Measurements from ENCODE around the gene RFTN1. TPM values are rescaled to one million over a fixed set of nuclear protein-coding genes. Genes with fewer than 3 reads are reported as not detected.

RFTN1 gene
- total RNA-seq, 1 experiment from 2014 or later = 0.15 TPM

DNA sequence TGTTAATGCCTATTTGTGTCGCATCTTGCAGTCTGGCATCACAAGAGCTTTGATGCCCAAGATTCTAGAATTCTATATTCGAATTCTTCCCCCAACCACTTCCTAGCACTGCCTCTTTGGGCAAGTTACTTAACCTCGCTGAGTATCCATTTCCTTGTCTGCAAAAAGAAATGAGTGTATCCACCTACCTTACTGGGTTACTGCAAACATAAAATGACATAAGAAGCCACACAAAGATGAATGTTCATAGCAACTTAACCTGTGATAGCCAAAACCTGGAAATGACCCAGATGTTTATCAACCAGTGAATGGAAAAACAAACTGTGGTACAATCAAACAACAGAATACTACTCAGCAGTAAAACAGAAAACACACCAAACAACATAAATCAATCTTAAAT, 24.9 kb downstream of the RFTN1 start:
- no peak for DNase-seq (ENCODE audit: extremely low read depth, low read depth)

DNA sequence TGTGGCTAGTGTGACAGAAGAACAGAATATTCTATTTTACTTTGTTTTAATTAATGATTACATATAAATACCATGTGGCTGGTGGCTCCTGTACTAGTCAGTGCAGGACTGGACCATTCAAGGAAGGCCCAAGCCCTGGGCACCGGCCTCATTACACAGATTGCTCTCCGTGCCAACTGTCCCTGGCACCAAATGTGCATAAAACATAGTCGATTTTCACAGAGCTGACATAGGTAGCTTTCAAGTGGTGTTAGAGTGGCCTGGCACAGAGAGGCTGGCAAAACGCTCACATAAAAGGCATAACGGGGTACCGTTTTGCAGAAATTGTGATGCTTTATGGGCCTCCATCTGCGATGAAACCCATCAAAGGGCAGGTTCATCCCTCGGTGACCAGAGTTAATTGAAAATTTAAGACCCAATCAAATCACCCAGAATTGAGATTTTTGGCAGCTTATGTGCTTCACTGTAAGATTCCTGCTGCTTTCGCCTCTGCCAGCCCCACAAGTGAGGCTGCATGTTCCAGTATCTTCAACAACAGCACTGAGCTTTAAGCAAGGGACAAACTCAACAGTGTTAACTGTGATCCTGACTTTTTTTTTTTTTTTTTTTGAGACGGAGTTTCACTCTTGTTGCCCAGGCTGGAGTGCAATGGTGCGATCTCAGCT, 25.9 kb downstream of the RFTN1 start:
- no peak for DNase-seq (ENCODE audit: extremely low read depth, low read depth)

DNA sequence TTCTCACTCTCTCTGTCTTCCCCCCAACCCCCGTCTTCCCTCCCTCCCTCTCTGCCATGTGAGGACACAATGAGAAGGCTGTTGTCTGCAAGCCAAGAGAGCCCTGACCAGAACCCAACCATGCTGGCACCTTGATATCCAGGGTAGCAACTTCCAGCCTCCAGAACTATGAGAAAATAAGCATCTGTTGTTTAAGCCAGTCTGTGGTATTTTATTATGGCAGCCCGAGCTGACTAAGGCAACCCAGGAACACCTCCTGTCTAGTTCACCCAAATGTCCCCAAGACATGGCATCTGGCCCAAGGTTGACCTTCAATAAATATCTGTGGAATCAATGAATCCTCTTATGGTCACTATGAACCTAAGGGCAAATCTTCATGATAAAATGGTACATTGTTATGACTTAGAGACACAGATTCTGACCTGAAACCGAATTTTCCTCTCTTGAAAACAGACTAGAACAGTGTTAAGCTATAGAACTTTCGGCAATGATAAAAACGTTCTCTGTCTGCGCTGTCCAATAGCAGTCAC, 26.5 kb downstream of the RFTN1 start:
- no peak for DNase-seq (ENCODE audit: extremely low read depth, low read depth)

DNA sequence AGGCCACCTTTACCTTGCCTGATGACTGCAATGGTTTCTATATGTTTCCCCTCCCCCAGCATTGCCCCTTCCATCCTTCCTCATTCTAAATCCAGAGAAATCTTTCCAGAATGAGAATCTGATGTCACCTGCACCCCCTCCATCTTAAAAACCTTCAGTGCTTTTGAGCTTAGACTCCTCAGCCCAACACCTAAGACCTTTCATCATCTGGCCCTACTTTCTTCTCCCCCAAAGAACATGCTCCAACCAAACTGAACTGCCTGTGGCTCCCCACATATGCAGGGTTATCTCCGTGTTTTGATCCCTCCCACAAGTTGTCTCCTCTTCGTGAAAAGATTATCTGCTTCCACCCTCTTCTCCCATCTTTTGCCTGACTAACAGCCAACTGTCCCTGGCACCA, 27.3 kb downstream of the RFTN1 start:
- no peak for DNase-seq (ENCODE audit: extremely low read depth, low read depth)

DNA sequence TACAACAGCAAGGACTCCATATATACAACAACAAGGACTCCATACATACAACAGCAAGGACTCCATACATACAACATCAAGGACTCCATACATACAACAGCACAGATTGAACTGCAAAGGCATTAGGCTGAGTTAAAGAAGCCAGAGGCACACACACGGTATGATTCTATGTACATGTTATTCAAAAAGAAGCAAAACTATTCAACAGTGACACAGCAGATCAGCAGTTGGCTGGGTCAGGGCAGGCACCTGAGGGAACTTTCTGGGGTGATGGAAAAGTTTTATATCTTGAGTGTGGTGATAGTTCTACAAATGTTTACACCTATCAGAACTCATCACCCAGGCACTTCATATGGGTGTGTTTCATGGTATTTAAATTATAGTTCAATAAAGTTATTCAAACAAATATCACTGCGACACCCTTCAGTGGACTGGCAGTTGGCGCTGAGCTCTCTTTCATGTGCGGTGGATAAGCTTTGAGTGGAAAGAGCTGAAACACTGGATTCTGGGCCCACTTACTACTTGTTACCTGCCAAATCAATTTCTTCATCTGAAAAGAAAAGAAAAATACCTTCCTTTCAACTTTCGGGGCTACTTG, 28.0 kb downstream of the RFTN1 start:
- DNase-seq (ENCODE audit: extremely low read depth, low read depth) = no peak

DNA sequence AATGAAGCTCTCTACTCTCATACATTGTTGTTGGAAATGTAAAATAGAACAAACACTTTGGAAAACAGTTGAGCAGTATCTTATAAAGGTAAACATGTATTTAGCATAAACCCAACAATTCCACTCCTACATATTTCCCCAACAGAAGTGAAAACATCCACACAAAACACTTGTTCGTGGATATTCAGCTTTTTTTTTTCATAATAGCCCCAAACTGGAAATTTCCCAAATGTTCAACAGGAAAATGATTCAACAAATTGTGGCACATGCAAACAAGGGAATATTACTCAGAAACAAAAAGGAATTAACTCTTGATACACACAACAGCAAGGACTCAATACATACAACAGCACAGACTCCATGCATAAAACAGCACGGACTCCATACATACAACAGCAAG, 28.5 kb downstream of the RFTN1 start:
- no peak for DNase-seq (ENCODE audit: extremely low read depth, low read depth)

DNA sequence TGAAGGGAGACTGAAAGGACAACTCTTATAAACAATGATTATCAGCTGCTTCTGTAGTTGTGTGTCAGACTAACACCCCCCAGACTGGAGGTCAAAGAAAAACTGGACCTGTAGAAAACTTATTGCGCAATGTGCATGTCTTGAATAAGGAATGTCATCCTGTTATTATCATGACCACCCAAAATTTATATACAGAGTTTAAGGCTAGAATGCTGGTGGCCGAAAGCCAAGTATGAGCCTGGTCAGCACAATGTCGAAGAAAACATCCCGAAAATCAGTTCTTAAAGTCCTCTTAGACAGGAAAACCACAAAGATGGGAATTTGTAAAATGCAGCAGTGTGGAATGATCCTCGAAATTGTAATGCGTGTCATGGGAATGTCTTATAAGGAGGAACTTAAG, 29.3 kb downstream of the RFTN1 start:
- DNase-seq (ENCODE audit: extremely low read depth, low read depth) = no peak

DNA sequence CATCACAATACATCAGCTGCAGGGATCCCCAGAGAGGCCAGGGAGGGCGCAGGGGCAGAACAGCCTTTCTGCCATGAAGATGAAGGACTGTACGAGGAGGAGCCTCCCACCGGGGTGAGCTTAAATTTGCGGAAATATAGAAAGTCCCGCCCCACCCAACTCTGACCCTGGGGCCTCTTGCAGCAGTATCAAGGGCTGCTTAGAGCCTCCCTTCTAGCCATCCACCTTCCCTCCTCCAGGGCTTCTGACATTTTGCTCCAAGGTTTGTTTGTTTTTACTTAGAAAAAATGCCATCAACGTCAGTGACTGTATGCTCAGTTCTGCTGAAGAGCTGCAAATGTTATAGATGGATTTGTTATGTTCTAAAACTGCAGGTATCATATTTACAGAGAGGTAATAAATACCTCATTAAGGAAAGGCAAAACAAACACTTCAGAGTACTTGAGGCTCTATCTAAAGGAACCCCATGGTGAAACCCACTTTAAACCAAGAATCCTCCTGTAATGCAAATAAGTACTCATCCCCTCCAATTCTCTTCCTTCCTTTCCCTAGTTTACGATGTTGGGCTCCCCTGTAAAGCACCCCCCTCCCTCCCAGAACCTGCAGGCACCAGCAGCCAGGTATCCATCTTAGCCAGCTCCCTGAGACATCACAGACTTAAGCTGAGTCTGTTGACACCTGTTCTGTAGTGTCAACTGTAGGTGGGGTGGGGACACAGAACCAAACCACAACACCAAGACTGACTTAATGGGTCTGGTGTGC, 30.5 kb downstream of the RFTN1 start:
- DNase-seq (ENCODE audit: extremely low read depth, low read depth) = no peak

DNA sequence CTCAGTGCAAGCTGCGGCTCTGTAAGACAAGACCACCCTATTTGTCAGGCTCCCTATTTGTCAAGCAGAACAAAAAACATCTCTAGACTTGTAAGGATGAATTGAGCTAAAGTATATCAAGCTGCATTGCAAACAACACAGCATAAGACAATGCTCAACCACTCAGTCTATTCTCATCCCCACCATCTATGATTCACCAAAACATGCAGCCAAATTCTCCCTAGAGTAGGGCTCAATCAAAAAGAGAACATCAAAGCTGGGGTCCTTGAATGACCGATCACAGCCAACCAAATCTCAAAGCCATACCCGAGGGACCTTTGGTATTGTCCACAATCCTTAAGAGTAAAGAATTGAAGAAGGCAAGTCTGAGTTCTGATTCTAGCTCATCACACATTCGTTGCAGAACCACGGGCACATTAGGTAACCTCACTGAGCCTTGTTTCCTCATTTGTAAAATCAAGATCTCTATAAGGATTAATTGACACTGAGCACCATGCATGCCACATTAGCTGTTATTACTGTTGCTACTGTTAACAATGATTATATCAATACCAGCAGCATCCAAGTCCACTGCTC, 31.2 kb downstream of the RFTN1 start:
- no peak for DNase-seq (ENCODE audit: extremely low read depth, low read depth)

DNA sequence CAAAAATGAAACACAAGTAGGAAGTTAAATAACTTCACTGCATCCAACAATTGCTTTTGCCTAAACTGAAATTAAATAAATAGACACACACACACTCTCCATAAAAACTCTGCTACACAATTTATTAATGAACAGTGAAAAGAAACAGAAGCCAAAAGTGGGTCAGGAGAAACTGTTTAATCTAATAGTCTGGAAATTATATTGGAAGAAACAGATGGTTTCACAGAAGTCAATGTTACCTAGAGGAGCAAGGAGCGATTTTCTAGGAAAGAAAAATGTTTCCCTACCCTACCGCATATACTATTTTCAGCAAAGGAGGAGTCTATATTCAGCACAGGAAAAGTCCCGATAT, 32.0 kb downstream of the RFTN1 start:
- no peak for DNase-seq (ENCODE audit: extremely low read depth, low read depth)

DNA sequence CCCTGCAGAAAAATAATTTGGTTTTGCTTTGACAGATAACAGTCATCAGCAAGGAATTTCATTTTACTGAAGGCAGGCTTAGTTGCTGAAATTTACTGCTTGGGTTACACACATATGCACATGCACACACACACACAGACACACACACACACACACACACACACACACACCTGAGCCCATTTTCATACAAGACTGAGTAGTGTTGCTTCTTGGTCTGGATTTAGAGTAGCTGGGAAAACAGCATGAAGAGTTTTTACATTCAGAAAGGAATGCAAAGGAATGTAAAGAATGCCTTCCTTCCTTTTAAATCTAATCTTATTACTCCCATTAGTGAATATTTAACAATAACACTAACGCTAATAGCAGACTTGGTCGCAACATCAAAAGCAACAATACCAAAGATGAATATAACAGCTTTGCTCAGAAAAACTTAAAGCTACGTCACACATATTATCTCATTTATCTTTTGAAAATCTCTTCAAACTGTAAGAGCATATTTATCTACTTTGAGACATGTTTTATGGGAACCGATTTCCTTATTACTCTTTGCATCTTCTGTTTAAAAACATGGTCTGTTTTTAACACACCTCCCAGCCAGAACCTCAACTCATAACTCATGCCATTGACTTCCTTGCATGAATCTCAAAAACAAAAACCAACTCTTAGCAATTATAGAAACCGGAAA, 32.5 kb downstream of the RFTN1 start:
- no peak for DNase-seq (ENCODE audit: extremely low read depth, low read depth)

DNA sequence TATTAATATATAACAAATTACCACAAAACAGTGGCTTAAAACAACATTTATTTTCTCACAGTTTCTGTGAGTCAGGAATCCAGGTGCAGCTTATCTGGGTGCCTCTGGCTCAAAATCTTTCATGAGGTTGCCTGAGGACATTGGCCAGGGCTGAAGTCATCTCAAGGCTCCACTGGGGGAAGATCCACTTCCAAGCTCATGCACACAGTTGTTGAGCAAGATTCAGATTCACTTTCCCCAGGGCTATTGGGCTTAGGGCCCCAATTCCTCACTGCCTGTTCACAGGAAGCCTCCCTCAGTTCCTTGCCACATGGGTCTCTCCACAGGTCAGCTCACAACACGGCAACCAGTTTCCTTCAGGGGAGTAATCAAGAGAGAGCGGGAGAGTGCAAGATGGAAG, 35.0 kb downstream of the RFTN1 start:
- DNase-seq (ENCODE audit: extremely low read depth, low read depth) = no peak

DNA sequence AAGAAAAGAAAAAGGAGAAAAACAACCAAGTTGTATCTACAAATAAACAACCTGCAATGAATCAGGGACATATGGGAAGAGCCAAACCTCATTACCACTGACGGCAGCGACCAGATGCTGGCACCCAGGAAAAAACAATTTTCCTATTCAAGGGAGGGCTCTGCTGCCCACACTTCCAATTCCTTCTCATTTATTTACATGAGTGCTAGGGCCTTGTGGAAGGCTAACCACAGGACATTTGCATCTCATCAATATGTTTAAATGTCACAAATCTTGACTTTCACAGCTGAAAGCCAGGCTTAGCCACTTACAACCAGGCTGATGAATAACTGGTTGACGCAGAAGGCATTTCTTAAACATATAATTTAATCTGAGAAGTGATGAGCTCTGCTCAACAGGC, 36.0 kb downstream of the RFTN1 start:
- DNase-seq (ENCODE audit: extremely low read depth, low read depth) = no peak

DNA sequence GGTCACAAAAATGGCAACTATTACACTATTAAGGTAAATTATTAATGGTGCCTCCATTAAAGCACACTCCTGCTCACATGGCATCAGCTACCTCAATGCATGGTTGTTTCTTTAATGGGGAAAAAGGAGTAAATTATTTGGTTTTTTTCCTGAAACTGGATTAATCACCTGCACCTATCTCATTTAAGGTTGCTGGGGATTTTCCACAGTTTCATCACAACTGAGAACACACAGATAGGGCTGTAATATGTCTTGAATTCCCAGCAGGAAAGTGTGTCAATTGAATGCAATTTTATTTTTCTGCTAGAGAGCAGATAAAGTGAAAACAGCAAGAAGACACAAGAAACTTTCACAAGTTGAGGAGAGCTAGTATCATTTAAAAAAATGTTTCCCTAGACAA, 36.4 kb downstream of the RFTN1 start:
- no peak for DNase-seq (ENCODE audit: extremely low read depth, low read depth)

DNA sequence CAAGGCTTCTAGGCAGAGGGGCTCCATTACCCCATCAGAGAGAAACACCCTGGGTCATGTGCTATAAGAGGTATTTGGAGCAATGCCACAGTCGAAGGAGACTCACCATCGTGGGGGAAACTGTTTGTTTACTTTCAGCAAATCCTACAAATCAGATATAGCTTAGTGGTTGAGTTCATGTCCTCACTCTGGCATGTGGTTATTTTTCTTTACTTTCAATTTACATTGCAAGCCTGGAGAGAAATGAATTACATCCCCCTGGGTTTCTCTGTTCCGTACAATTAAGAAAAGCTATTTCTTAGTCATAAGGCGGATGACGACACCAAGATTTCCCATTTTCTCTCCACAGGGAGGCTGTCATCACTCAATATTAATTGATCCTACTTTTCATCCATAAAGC, 36.9 kb downstream of the RFTN1 start:
- DNase-seq (ENCODE audit: extremely low read depth, low read depth) = no peak

DNA sequence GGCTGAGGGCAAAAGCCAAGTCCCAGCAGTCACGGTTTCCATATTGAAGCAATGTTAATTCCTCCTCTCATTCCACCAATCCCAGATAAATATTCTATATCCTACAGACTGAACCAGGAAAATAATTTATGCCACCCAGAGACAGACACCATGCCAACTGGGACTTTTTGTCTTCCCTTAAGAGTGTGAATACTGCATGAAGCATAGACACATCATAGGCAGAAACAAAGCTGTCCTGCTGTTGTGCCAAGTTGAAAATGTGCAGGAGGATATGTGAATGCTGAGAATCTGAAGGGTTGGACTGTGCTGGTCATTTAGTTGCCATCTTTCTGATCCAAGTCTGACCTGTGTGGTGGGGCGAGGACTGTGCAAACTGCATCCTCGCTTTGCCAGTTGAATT, 37.7 kb downstream of the RFTN1 start:
- no peak for DNase-seq (ENCODE audit: extremely low read depth, low read depth)

DNA sequence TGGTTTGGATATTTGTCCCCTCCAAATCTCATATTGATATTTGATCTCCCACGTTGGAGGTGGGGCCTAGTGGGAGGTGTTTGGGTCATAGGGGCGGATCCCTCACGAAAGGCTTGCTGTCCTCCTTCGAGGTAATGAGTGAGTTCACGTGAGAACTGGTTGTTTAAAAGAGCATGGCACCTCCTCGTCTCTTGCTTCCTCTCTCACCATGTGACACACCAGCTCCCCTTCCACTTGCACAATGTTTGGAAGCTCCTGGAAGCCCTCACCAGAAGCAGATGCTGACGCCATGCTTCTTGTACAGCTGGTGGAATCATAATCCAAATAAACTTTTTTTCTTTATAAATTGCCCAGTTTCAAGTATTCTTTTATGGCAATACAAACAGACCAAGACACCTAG, 38.6 kb downstream of the RFTN1 start:
- DNase-seq (ENCODE audit: extremely low read depth, low read depth) = no peak

DNA sequence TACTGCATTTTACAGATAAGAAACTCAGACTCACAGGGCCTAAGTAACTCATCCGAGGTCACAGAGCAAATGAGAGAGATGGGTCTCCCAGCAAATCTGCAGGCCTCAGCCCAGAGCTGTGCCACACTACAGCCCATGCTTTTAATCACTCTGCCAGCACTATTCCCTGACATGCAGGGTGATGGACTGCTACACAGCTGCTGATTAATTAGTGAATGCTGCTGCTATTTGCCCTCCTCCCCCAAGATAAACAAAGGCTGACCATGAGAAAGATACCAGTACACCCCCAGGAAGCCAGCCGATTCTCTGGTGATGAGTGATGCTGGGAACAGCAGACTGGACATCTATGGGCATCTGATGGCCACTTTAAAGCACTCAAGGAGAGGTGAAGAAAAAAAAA, 39.3 kb downstream of the RFTN1 start:
- DNase-seq (ENCODE audit: extremely low read depth, low read depth) = no peak

DNA sequence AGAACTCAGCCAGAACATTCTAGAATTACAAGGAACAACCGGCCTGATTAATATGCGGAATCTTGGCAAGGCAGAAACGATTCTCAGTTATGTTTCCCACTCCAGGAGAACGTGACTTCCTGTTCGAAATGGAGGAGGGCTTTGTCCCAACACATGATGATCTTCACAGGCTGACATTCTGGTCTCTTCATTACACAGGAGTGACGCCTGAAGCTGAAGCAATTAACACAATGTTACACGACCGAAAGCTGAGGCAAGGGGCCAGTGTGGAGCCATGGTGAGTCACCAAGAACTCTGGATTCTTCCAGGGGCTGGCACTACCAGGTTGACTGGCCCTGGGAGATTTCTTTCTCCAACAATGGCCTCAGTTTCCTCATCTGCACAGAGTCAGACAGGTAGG, 40.9 kb downstream of the RFTN1 start:
- DNase-seq (ENCODE audit: extremely low read depth, low read depth) = no peak

DNA sequence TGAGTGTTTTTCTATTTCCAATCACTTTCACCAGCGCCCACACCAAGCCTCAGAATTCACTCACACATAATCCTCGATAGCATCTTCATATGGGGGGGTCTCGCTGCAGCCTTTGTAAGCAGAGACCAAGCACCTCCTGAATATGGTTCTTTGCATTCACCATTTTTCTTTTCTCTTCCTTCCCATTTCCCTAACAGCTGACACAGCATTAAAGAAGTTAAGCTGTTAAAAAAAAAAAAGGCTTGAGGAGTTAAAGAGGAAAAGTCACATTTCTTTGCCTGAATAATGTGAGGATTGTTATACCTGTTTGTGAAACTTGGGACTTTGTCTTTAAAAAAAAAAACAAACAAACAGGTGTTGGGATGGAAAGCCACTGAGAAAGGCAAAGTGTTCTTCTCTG, 41.6 kb downstream of the RFTN1 start:
- DNase-seq (ENCODE audit: extremely low read depth, low read depth) = no peak

DNA sequence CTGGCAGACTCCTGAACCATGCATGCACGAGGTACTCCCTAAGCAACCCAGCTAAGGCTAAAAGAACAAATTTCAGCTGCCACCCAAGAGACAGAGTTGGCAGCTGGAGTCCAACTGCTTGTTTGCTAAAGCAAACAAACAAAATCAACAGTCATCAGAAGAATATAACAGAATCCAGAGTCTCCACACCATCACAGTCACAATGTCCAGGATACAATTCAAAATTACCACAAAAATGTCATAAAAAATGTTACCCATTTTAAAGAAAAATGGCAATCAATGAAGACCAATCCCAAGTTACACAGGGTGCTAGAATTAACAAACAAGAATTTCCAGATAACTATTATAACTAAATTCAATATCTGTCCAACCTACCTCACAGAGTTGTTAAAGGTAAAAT, 42.9 kb downstream of the RFTN1 start:
- no peak for DNase-seq (ENCODE audit: extremely low read depth, low read depth)

Data from NCI-H460 (cell line).